Neuronal stem cell (in vitro differentiated cells): Measurements from ENCODE around the gene ZNF219.

Experiments
- DNase-seq: peaks from one replicate; pipeline ENCODE4 v3.0.0-alpha.2; 2013; ENCODE audit warnings: low spot score
- H2AFZ ChIP-seq: one replicate; pipeline ENCODE4 v1.6.1; 2013; ENCODE audit warnings: mild to moderate bottlenecking, low read length, inconsistent platforms
- H2AK5ac ChIP-seq: 2 replicates; pipeline ENCODE4 v1.6.1; 2013; ENCODE audit warnings: low read depth, mild to moderate bottlenecking, inconsistent platforms, low read length, moderate library complexity, mixed read lengths
- H2BK120ac ChIP-seq: 2 replicates; pipeline ENCODE4 v1.6.1; 2013; ENCODE audit warnings: low read depth, mild to moderate bottlenecking, inconsistent platforms, low read length, moderate library complexity, mixed read lengths
- H2BK12ac ChIP-seq: one replicate; pipeline ENCODE4 v1.6.1; 2013; ENCODE audit warnings: low read length, inconsistent platforms
- H2BK15ac ChIP-seq: 2 replicates; pipeline ENCODE4 v1.6.1; 2013; ENCODE audit warnings: mild to moderate bottlenecking, low read length, inconsistent platforms, mixed read lengths
- H2BK5ac ChIP-seq: one replicate; pipeline ENCODE4 v1.6.1; 2013; ENCODE audit warnings: inconsistent platforms, mild to moderate bottlenecking, low read length, moderate library complexity
- H3K14ac ChIP-seq: one replicate; pipeline ENCODE4 v1.6.1; 2013; ENCODE audit warnings: low read length, inconsistent platforms
- H3K18ac ChIP-seq: 2 replicates; pipeline ENCODE4 v1.6.1; 2013; ENCODE audit warnings: low read length, inconsistent platforms
- H3K23ac ChIP-seq: 2 replicates; pipeline ENCODE4 v1.6.1; 2013; ENCODE audit warnings: low read depth, mild to moderate bottlenecking, mixed read lengths, low read length, inconsistent platforms; ENCODE audit not compliant: poor library complexity
- H3K27ac ChIP-seq: replicated peaks from 3 replicates; pipeline ENCODE4 v1.5.1; 2013; ENCODE audit warnings: low read length, inconsistent platforms
- H3K27me3 ChIP-seq, 3 experiments: 2 replicates each; pipeline ENCODE4 v1.6.1; 2013; ENCODE audit warnings: low read length in 3 of 3, mild to moderate bottlenecking in 2 of 3, inconsistent platforms in 1 of 3, low read depth in 1 of 3, mixed read lengths in 1 of 3, moderate library complexity in 1 of 3; ENCODE audit not compliant: control insufficient read depth in 3 of 3, insufficient read depth in 3 of 3
- H3K36me3 ChIP-seq, 2 donors: replicated peaks in 1 of 2; 2 replicates each; pipeline ENCODE4 v1.6.1; 2013; ENCODE audit warnings: low read length in 2 of 2; ENCODE audit not compliant: control insufficient read depth in 2 of 2, insufficient read depth in 2 of 2
- H3K4ac ChIP-seq: 2 replicates; pipeline ENCODE4 v1.6.1; 2013; ENCODE audit warnings: inconsistent platforms, mild to moderate bottlenecking, low read length, moderate library complexity
- H3K4me1 ChIP-seq, 2 donors: 1 replicate in 1 of 2; 2 replicates in 1 of 2; pipeline ENCODE4 v1.6.1; 2013; ENCODE audit warnings: low read length in 2 of 2, low read depth in 1 of 2; ENCODE audit not compliant: control insufficient read depth in 2 of 2, insufficient read depth in 1 of 2
- H3K4me2 ChIP-seq: one replicate; pipeline ENCODE4 v1.6.1; 2013; ENCODE audit warnings: mild to moderate bottlenecking, low read length, inconsistent platforms; ENCODE audit not compliant: insufficient read depth, poor library complexity, severe bottlenecking
- H3K4me3 ChIP-seq, 2 donors: 2 replicates each; pipeline ENCODE4 v1.5.1; 2013; ENCODE audit warnings: low read length in 2 of 2, mild to moderate bottlenecking in 2 of 2, inconsistent platforms in 1 of 2, moderate library complexity in 1 of 2
- H3K79me1 ChIP-seq: one replicate; pipeline ENCODE4 v1.6.1; 2013; ENCODE audit warnings: low read depth, mild to moderate bottlenecking, inconsistent platforms, low read length, moderate library complexity
- H3K9ac ChIP-seq: one replicate; pipeline ENCODE4 v1.6.1; 2013; ENCODE audit warnings: mild to moderate bottlenecking, low read depth, low read length, inconsistent platforms; ENCODE audit not compliant: poor library complexity
- H3K9me3 ChIP-seq, 2 donors: replicated peaks in 1 of 2; 2 replicates each; pipeline versions ENCODE3 to v1.6.1; 2013; ENCODE audit warnings: low read length in 2 of 2, mild to moderate bottlenecking in 2 of 2, inconsistent platforms in 1 of 2, low read depth in 1 of 2, mixed read lengths in 1 of 2, moderate library complexity in 1 of 2; ENCODE audit not compliant: control insufficient read depth in 2 of 2, insufficient read depth in 1 of 2
- H4K8ac ChIP-seq: one replicate; pipeline ENCODE4 v1.6.1; 2013; ENCODE audit warnings: low read depth, mild to moderate bottlenecking, inconsistent platforms, low read length, moderate library complexity
- H4K91ac ChIP-seq: one replicate; pipeline ENCODE4 v1.6.1; 2013; ENCODE audit warnings: low read length, low read depth, mild to moderate bottlenecking, inconsistent platforms; ENCODE audit not compliant: poor library complexity
- WGBS, 2 donors: extraction: QIAGEN DNeasy Blood & Tissue Kit; methylation state at CpG; one replicate each; pipeline ENCODE4 v1.1.7; 2013; ENCODE audit warnings: missing lambda C conversion rate in 2 of 2, mixed read lengths in 1 of 2; ENCODE audit not compliant: insufficient read length in 2 of 2, insufficient replicate concordance in 1 of 2; ENCODE audit errors: extremely low coverage in 2 of 2; 5-methylcytosine and 5-hydroxymethylcytosine counted together

ZNF219 gene

DNA sequence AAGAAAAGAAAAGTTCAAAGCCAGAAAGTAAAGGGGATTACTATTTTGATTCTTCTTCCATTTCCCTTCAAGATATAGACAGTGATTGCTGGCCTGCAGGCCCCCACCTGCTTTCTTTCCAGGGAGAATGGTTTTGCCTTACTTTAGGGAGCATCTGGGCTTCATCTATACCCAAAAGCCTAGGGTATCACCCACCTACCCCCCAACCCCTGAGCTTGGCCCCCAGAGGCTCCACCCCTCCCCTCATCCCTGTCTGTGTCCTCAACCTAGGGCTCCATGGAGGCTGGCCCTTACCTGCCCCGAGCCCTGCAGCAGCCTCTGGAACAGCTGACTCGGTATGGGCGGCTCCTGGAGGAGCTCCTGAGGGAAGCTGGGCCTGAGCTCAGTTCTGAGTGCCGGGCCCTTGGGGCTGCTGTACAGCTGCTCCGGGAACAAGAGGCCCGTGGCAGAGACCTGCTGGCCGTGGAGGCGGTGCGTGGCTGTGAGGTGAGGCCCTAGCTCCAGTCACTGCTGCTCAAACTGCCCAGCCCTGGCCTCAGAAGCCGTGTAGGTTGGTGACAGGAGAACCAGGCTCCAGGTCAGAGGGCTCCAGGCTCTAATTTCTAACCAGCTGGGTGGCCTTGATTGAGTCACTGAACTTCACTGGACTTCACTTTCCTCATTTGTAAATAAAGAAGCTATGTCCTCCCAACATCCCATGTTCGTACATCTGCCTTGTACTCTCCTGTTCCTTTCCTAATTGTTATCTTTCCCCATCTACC, 14.7 kb downstream of the ZNF219 start:
- Histone ChIP-seq H3K36me3 (peaks cover 65 to 92% of the 10 kb centered on the region in 2 donors), H2BK12ac (no peak overlapping the region), H3K9ac (no peak overlapping the region), H3K4ac (no peak overlapping the region), H2BK15ac (no peak overlapping the region), H2AK5ac (no peak overlapping the region), H2BK120ac (no peak overlapping the region), H3K14ac (peak overlapping the region; percentile 58), H4K8ac (no peak overlapping the region), H3K27ac (no peak overlapping the region), H3K9me3 (peaks cover 0 to 8% of the 10 kb centered on the region in 2 donors), H3K79me1 (no peaks in the 10 kb centered on the region), H2AFZ (no peak overlapping the region), H3K18ac (no peak overlapping the region), H3K4me1 (peaks cover 10 to 11% of the 10 kb centered on the region in 2 donors), H3K23ac (no peak overlapping the region), H2BK5ac (no peak overlapping the region), H4K91ac (no peak overlapping the region), H3K4me2 (no peak overlapping the region), H3K27me3 (no peaks in the 10 kb centered on the region), H3K4me3 (no peak overlapping the region)
- DNase-seq = no peak
- no CpG with 5 or more reads among the region's 11 CpGs for WGBS, 2 donors

DNA sequence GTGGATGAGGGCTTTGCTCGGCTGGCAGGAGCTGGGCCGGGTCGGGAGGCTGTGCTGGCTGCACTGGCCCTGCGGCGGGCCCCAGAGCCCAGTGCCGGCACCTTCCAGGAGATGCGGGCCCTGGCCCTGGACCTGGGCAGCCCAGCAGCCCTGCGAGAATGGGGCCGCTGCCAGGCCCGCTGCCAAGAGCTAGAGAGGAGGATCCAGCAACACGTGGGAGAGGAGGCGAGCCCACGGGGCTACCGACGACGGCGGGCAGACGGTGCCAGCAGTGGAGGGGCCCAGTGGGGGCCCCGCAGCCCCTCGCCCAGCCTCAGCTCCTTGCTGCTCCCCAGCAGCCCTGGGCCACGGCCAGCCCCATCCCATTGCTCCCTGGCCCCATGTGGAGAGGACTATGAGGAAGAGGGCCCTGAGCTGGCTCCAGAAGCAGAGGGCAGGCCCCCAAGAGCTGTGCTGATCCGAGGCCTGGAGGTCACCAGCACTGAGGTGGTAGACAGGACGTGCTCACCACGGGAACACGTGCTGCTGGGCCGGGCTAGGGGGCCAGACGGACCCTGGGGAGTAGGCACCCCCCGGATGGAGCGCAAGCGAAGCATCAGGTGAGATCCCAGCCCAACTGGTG, 16.8 kb downstream of the ZNF219 start:
- peaks cover 76 to 99% of the 10 kb centered on the region in 2 donors for H3K36me3 ChIP-seq

DNA sequence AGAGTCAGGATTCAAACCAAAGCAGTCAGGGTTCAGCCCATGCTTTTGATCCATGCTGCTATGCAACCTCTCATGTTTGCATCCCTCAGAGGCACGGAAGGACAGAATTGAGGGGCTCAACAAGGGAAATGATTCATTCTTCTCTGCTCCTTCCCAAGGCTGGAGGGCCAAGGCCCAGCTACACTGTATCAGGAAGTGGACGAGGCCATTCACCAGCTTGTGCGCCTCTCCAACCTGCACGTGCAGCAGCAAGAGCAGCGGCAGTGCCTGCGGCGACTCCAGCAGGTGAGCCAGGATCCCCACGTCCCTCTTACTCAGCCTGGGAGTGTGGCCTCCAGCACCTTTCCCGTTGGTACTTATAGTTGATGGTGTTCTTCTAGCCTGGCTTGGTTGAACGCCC, 19.7 kb downstream of the ZNF219 start:
- Histone ChIP-seq H3K36me3 (peaks cover 80 to 99% of the 10 kb centered on the region in 2 donors), H3K9me3 (no peaks in the 10 kb centered on the region), H3K4me3 (no peak overlapping the region), H3K9ac (no peak overlapping the region), H4K8ac (no peak overlapping the region), H3K23ac (no peak overlapping the region), H2BK120ac (no peak overlapping the region), H3K4ac (no peak overlapping the region), H4K91ac (no peak overlapping the region), H2BK12ac (no peak overlapping the region), H3K4me2 (no peak overlapping the region), H2AK5ac (no peak overlapping the region), H3K27ac (no peak overlapping the region), H3K79me1 (peaks cover 4% of the 10 kb centered on the region), H2AFZ (no peak overlapping the region), H3K27me3 (no peaks in the 10 kb centered on the region), H2BK5ac (no peak overlapping the region), H3K18ac (no peak overlapping the region), H3K4me1 (no peaks in the 10 kb centered on the region), H2BK15ac (no peak overlapping the region), H3K14ac (no peak overlapping the region)
- WGBS, 2 donors = no CpG with 5 or more reads among the region's 10 CpGs
- no peak for DNase-seq

More for the DNA sequence above, 16.8 kb downstream of the ZNF219 start:
- Histone ChIP-seq H3K4me1 (no peaks in the 10 kb centered on the region), H4K91ac (no peak overlapping the region), H3K9ac (peak overlapping the region; percentile 45), H2BK5ac (no peak overlapping the region), H3K27ac (no peak overlapping the region), H2AK5ac (no peak overlapping the region), H3K23ac (peak overlapping the region; percentile 52), H4K8ac (no peak overlapping the region), H3K4me3 (no peak overlapping the region), H2BK120ac (no peak overlapping the region), H3K14ac (no peak overlapping the region), H3K79me1 (no peaks in the 10 kb centered on the region), H3K18ac (no peak overlapping the region), H3K9me3 (peaks cover 0 to 3% of the 10 kb centered on the region in 2 donors), H3K4me2 (no peak overlapping the region), H2BK15ac (no peak overlapping the region), H3K27me3 (no peaks in the 10 kb centered on the region), H2BK12ac (no peak overlapping the region), H2AFZ (no peak overlapping the region), H3K4ac (no peak overlapping the region)
- WGBS, 2 donors = no CpG with 5 or more reads among the region's 30 CpGs
- no peak for DNase-seq

DNA sequence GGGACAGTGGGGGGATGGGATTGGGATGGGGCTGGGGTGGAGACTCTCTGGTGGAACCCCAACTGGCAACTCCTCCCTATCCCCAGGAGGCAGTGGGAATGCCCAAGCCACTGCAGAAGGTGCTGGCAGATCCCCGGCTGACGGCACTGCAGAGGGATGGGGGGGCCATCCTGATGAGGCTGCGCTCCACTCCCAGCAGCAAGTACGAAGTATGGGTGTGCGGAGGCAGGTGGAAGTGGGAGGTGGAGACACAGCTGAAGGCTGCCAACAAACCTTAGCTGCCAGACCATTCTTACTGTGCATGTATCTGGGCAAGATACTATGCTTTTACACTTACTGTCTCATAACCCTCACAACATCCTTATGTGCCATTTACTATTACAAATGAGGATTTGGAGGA, 20.2 kb downstream of the ZNF219 start:
- no peak overlapping the region for H2BK120ac ChIP-seq
- no peak overlapping the region for H4K91ac ChIP-seq
- no peak overlapping the region for H3K9ac ChIP-seq
- H3K9me3 ChIP-seq = no peaks in the 10 kb centered on the region
- no peak overlapping the region for H3K14ac ChIP-seq
- H2AFZ ChIP-seq = no peak overlapping the region
- H3K18ac ChIP-seq = no peak overlapping the region
- H2BK15ac ChIP-seq = no peak overlapping the region
- H3K27ac ChIP-seq = no peak overlapping the region
- H3K4me2 ChIP-seq = no peak overlapping the region
- no CpG with 5 or more reads among the region's 5 CpGs for WGBS, 2 donors
- no peak overlapping the region for H2BK12ac ChIP-seq
- H3K4me3 ChIP-seq = no peak overlapping the region
- no peak overlapping the region for H2BK5ac ChIP-seq
- H3K4me1 ChIP-seq = no peaks in the 10 kb centered on the region
- no peak overlapping the region for H4K8ac ChIP-seq
- no peak overlapping the region for H3K4ac ChIP-seq
- no peak for DNase-seq
- no peak overlapping the region for H3K23ac ChIP-seq
- no peaks in the 10 kb centered on the region for H3K27me3 ChIP-seq
- peaks cover 6% of the 10 kb centered on the region for H3K79me1 ChIP-seq
- H2AK5ac ChIP-seq = no peak overlapping the region
- H3K36me3 ChIP-seq = peaks cover 80 to 99% of the 10 kb centered on the region in 2 donors
